ENCODE results near the gene TMEM221.

TMEM221 gene

GRCh38 chr19:17466487-17466850, 18.0 kb upstream of the TMEM221 start:
- peaks cover 12% of the 10 kb centered on the region for H3K4me1 ChIP-seq (ENCODE audit: insufficient read depth, low read length, severe bottlenecking)
- no peaks in the 10 kb centered on the region for H3K9me3 ChIP-seq (ENCODE audit: low read length)
- no peaks in the 10 kb centered on the region for H3K27me3 ChIP-seq (ENCODE audit: insufficient read depth, low read length)
- TF ChIP-seq CTCF (IDR thresholded peaks at IDR 0.05; ENCODE audit: low read length) (no peak), EZH2 (IDR thresholded peaks at IDR 0.05; ENCODE audit: borderline replicate concordance, low read length) (no peak)
- no peak overlapping the region for H3K4me3 ChIP-seq (ENCODE audit: low read depth, low read length, poor library complexity, severe bottlenecking)
- no peaks in the 10 kb centered on the region for H3K9me2 ChIP-seq (ENCODE audit: low read depth, low read length)
- H4K20me1 ChIP-seq (ENCODE audit: insufficient read depth, low read length): no peaks in the 10 kb centered on the region
- no peak overlapping the region for H3K27ac ChIP-seq (ENCODE audit: low read depth, low read length, poor library complexity, severe bottlenecking)
- H3K4me2 ChIP-seq (ENCODE audit: low read length): no peak overlapping the region
- no peaks in the 10 kb centered on the region for H3K36me3 ChIP-seq (ENCODE audit: insufficient read depth, low read length)
- H2AFZ ChIP-seq (ENCODE audit: low read length): no peak overlapping the region
- no peaks in the 10 kb centered on the region for H3F3A ChIP-seq (ENCODE audit: insufficient read depth, low read length)
- no peaks in the 10 kb centered on the region for H3K79me2 ChIP-seq (ENCODE audit: insufficient read depth, low read length)
- H3K9ac ChIP-seq (ENCODE audit: low read length): no peak overlapping the region

GRCh38 chr19:17460372-17461230, 12.1 kb upstream of the TMEM221 start, which contains the start of gene NXNL1:
TSS of gene NXNL1 (minus strand) at chr19:17460926. CDS start at chr19:17460869, 57 bp downstream.
- no peak within 1 kb of the TSS for H3K4me2 ChIP-seq (ENCODE audit: low read length)
- H3F3A ChIP-seq (ENCODE audit: insufficient read depth, low read length): no peaks in the 10 kb centered on the region
- no peak within 1 kb of the TSS for H2AFZ ChIP-seq (ENCODE audit: low read length)
- H3K27ac ChIP-seq (ENCODE audit: low read depth, low read length, poor library complexity, severe bottlenecking): no peak within 1 kb of the TSS
- peaks cover 7% of the 10 kb centered on the region; the same call in 1 of the 2 replicates for H3K27me3 ChIP-seq (ENCODE audit: insufficient read depth, low read length)
- TF ChIP-seq EZH2 (IDR thresholded peaks at IDR 0.05; ENCODE audit: borderline replicate concordance, low read length) (no peak), CTCF (IDR thresholded peaks at IDR 0.05; ENCODE audit: low read length) (no peak)
- H3K4me1 ChIP-seq (ENCODE audit: insufficient read depth, low read length, severe bottlenecking): no peaks in the 10 kb centered on the region
- no peak within 1 kb of the TSS for H3K9ac ChIP-seq (ENCODE audit: low read length)
- H3K4me3 ChIP-seq (ENCODE audit: low read depth, low read length, poor library complexity, severe bottlenecking): no peak within 1 kb of the TSS
- H3K79me2 ChIP-seq (ENCODE audit: insufficient read depth, low read length): no peaks in the 10 kb centered on the region
- no peaks in the 10 kb centered on the region for H3K9me3 ChIP-seq (ENCODE audit: low read length)
- no peaks in the 10 kb centered on the region for H4K20me1 ChIP-seq (ENCODE audit: insufficient read depth, low read length)
- H3K9me2 ChIP-seq (ENCODE audit: low read depth, low read length): no peaks in the 10 kb centered on the region
- no peaks in the 10 kb centered on the region for H3K36me3 ChIP-seq (ENCODE audit: insufficient read depth, low read length)

- Histone ChIP-seq H3K4me1 (ENCODE audit: insufficient read depth, low read length, severe bottlenecking) (no peaks in the 10 kb centered on the region), H2AFZ (ENCODE audit: low read length) (no peak overlapping the region), H3K4me3 (ENCODE audit: low read depth, low read length, poor library complexity, severe bottlenecking) (no peak overlapping the region), H3K9me3 (ENCODE audit: low read length) (no peaks in the 10 kb centered on the region), H3K79me2 (ENCODE audit: insufficient read depth, low read length) (no peaks in the 10 kb centered on the region), H3K9ac (ENCODE audit: low read length) (no peak overlapping the region), H3K27ac (ENCODE audit: low read depth, low read length, poor library complexity, severe bottlenecking) (no peak overlapping the region), H3K4me2 (ENCODE audit: low read length) (no peak overlapping the region), H3K36me3 (ENCODE audit: insufficient read depth, low read length) (no peaks in the 10 kb centered on the region), H3K9me2 (ENCODE audit: low read depth, low read length) (no peaks in the 10 kb centered on the region), H3K27me3 (ENCODE audit: insufficient read depth, low read length) (peaks cover 7% of the 10 kb centered on the region; the same call in 1 of the 2 replicates), H4K20me1 (ENCODE audit: insufficient read depth, low read length) (no peaks in the 10 kb centered on the region), H3F3A (ENCODE audit: insufficient read depth, low read length) (no peaks in the 10 kb centered on the region)
- TF ChIP-seq EZH2 (IDR thresholded peaks at IDR 0.05; ENCODE audit: borderline replicate concordance, low read length) (no peak), CTCF (IDR thresholded peaks at IDR 0.05; ENCODE audit: low read length) (no peak)
Measured at GRCh38 chr19:17458970-17459369, 10.5 kb upstream of the TMEM221 start.

All from OCI-LY1 (cell line).